ENCODE data around the gene NOX5.

- no peak for TF ChIP-seq REST (IDR thresholded peaks at IDR 0.05; ENCODE audit: borderline replicate concordance)
- TF ChIP-seq CTCF (IDR thresholded peaks at IDR 0.05; ENCODE audit: poor library complexity, severe bottlenecking): no peak
- no peak for TF ChIP-seq EZH2 (IDR thresholded peaks at IDR 0.05; ENCODE audit: borderline replicate concordance, insufficient read depth, low read length, poor library complexity, severe bottlenecking)
- TF ChIP-seq MXI1 (conservative IDR thresholded peaks at IDR 0.05; ENCODE audit: poor library complexity, severe bottlenecking): no peak
- TF ChIP-seq POLR2AphosphoS5 (IDR thresholded peaks at IDR 0.05): no peak
- no peak for TF ChIP-seq SMC3 (conservative IDR thresholded peaks at IDR 0.05; ENCODE audit: poor library complexity)
- TF ChIP-seq EP300 (conservative IDR thresholded peaks at IDR 0.05; ENCODE audit: poor library complexity, severe bottlenecking): no peak
Measured at GRCh38 chr15:69000091-69000490, 14.4 kb upstream of the NOX5 start.
